SK-N-DZ (cell line): ENCODE measurements around the gene CRYL1.

ENCODE experiments used
- DNase-seq: peaks from one replicate; pipeline ENCODE4 v3.0.0-alpha.2; 2015; ENCODE audit warnings: low spot score

The CRYL1 gene

GRCh38 chr13:20534038-20534608 is 8.5 kb upstream of the CRYL1 start:
- DNase-seq, result no peak

DNA sequence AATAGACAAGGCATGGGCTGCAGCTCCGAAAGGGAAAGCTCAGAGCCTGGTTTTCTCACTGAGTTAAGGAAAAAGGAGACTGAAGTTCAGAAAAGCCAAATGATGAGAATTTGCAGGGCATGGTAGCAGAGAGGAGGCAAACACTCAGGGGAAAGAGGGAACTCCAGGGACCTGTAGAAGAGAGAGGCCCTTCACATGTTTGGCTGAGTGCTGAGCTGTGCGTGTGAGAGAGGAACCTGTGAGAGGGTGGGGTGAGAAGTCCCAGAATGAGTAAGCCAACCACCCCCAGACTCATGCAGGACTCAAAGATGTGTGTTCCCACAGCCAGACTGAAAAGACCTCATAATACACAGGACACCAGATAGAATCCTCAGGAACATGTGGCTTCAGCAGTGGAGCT is 2.8 kb upstream of the CRYL1 start:
- DNase-seq, result no peak

DNA sequence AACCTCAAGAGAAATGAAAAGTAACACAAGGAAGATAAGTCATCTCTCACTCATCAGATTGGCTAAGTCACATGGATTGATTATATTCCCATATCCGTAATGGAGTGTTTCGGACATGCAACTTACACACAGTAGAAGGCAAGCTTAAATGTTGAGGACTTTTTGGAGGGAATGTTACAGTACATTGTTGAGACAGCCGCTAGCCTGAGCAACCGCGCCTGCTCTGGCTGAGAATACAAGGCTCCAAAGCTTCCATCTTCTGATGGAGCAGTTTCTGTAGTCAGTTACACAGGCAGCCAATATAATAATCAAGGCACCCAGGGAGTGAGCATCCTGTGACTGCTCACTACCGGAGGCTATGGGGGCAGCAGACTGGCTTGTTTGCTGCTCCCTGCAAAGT is 1.0 kb upstream of the CRYL1 start:
- DNase-seq, result peak; percentile 4

- no peak for DNase-seq
Observed at GRCh38 chr13:20525144-20525600, 485 bp downstream of the CRYL1 start.

GRCh38 chr13:20521364-20522115 is 4.1 kb downstream of the CRYL1 start:
- DNase-seq, result no peak

DNA sequence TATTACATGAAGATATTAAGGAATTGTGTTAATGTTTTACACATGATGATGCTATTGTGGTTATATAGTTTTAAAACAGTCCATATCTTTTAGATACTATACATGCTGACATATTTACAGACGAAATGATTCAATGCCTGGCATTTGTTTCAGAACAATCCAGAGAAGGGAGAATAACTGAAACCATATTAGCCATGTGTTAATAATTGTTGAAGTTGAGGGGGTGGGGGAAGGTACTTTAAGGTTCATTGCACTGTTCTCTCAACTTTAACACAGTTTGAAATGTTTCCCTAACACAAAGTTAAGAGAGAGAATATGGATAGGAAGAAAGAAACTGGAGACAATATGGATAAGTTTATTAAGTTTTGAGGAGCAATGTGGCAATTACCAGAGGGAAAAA is 5.8 kb downstream of the CRYL1 start:
- no peak for DNase-seq

DNA sequence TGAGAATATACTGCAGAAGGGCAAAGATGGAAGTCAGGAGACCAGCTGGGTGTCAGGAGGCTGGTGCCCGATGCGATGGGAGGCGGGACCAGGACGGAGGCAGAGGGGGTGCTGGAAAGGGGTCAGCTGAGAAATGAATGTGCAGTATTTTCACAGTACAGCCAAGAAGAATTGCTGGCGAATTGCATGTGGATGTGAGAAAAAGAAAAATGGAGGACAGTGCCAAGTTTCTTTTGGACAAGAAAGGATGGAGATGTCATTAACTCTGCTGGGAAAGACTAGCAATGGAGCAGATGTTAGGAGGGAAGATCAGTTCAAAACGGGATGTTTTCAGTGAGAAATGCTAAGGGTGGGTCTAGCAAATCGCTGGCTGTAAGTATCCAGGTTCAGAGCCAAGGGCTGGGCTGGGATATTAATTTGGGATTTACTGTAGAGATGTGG is 7.0 kb downstream of the CRYL1 start:
- DNase-seq, result no peak

DNA sequence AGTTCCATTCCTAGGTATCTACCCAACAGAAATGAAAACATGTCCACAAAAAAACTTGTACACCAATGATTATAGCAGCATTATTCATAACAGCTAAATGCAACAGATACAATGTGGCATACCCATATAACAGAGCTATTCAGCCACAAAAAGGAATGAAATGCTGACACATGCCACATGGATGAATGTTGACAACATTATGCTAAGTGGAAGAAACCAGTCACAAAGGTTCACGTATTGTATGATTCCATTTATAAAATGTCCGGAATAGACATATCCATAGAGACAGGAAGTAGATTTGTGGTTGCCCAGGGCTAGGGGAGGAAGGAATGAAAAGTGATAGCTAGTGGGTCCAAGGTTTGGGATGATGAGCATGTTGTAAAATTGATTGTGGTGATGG is 10.8 kb downstream of the CRYL1 start:
- DNase-seq, result no peak

GRCh38 chr13:20513466-20513995 is 12.1 kb downstream of the CRYL1 start:
- no peak for DNase-seq

DNA sequence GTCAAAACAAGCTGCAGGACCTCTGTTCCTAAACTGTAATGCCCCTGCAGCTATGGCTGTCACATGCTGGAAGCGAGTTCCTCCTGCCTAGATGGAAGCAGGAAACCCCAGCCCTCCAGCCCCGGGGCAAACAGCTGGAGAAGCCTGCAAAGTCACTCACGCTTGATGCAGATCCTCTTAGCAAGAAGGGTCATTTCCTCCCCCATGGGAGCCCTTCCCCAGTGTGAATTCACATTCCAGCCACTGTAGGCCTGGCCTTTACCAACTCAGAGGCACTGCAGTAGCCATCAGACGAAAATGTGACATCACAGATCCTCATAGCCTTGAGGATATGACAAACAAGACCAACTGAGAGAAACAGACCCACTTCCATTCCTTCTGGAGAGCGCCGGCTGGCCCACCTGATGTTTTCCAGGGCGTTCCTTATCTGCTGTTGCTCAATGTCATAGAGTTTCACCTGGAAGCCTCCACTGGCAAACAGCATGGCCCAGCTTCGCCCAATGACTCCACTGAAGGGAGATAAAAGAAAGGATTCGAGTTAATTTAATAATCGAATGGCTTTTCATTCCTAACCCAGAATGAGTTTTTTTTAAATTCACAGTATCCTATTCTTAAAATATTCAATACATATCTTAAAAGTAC is 13.5 kb downstream of the CRYL1 start:
- DNase-seq, result no peak

DNA sequence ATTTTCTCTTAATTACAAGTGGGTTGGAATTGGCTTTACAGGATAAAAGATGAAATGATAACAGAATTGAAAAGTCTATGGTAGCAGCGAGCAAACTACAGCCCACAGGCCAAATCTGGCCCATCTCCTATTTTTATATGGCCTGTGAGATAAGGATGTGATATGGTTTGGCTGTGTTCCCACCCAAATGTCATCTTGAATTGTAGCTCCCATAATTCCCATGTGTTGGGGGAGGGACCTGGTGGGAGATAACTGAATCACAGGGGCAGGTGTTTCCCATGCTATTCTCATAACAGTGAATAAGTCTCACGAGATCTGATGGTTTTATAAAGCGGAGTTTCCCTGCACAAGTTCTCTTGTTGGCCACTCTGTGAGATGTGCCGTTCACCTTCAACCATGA is 19.0 kb downstream of the CRYL1 start:
- DNase-seq, result no peak

DNA sequence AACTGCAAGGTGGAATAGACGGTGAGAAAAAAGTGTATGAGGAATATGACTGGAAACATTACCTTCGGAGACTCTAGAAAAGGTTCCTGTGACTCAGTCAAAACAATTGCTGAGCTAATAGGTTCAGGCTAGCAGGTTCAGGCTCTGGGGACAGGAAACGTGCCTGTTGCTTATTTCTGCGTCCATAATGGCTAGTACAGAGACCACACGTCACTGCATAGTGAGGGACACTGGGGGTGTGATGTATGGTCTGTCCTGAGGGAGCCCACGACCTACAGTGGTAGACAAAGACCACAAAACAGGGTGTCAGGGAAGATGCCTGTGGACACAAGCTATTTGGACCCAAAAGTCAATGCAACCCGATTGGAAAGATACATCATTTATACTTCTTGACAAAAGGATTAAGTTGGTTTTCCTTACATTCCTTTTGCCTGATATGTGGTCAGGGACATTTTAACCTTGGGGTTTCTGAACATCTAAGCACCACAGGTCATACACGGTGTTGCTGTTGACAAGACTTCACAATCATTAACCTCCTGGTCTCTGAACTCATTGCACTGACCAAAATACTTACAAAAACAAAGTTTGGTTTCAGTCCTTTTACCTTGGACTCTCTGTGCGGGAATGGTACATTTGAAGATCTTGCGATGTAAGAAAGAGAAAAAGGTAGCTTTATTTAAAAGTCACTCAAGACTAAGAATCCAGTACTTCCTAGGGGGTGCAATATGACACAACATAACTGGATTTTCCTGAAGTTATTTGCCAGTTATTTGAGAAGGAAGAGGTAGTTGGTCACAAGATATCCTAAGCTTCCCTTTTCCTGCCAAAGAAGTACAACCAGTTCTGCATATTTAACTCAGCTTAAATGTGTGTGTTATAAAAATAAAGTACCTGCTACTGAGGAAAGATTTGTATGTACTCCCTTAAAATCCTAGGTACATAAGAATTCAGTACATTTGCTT is 20.0 kb downstream of the CRYL1 start:
- DNase-seq, result no peak

DNA sequence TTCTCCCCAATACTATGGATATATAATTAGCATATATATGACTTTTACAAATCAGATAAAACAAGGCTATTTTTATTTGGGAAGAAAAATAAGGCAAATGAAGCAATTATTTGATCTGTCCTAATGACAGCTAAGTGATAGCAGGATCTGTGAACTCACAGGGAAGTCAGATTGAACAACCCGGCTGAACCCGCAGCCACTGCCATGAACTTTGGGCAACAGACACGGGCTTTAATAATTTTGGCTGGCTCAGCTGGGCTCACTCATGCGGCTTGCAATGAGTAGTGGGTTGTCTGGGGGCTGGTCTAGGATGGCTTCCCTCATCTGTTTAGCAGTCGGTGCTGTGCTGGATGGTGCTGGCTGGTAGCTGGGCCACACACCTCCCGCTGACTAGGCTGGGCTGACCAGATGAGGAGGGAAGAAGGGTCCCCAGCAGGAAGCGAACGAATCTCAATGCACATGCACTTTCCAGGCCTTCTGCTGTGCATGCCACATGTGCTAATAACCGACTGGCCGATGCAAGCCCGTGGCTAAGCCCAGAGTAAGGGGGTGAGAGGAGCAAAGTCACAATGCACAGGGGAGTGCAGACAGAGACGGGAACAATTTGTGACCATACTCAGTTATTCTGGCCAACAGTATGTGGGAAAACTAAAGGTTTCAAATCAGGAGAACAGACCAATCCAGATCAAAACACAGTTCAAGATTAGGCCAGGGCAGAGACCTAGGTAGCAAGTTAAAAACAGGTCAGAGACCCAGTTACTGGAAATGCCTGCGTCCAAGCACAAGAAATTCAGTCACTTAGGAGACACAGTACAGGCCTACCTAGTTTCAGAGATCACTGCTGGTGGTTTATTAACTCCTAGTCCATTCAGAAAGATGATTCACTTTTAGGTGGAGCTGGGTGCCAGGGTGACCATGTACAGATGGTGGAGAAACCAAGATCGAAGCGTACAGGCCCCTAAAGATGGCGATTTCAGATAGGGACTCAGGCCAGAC is 22.3 kb downstream of the CRYL1 start:
- DNase-seq, result no peak

- no peak for DNase-seq
Observed at GRCh38 chr13:20501592-20501991, 24.1 kb downstream of the CRYL1 start.

DNA sequence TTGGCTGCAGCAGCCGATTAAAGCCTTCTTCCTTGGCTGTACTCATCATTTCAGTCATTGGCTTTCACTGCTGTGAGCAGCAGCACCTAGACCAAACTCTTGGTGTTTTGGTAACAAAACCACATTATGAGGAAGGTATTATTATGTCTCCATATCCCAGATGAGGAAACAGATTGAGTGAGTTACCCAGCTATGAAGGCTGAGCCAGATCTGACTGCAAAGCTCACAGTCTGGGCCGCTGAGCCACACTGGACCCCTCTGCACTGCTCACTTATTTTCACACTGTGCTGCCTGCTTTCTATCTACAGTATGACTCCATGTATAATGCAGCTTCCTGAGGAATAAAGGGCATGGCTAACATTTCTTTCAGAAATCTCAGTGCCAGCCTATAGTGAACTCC is 24.5 kb downstream of the CRYL1 start:
- no peak for DNase-seq

- no peak for DNase-seq
Observed at GRCh38 chr13:20499986-20500385, 25.7 kb downstream of the CRYL1 start.

DNA sequence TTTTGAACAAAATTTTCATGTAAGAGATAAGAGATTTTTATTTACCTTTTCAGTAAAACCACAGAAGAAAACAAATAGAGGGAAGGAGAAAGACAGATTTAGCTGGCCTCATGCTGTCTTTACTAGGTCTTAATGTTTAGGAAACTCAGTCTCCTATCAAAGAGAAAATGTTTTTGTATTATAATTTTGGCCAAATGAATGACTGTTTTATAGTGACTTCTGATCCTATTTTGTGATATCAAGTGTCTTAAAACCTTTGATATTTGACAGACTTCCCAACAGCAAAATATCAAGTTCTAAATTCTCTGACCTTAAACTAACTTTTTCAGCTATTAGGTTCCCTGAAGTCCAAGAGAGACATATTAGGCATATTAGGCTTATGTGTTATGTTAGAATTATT is 27.0 kb downstream of the CRYL1 start:
- DNase-seq, result no peak

- no peak for DNase-seq
Observed at GRCh38 chr13:20498129-20498528, 27.5 kb downstream of the CRYL1 start.

DNA sequence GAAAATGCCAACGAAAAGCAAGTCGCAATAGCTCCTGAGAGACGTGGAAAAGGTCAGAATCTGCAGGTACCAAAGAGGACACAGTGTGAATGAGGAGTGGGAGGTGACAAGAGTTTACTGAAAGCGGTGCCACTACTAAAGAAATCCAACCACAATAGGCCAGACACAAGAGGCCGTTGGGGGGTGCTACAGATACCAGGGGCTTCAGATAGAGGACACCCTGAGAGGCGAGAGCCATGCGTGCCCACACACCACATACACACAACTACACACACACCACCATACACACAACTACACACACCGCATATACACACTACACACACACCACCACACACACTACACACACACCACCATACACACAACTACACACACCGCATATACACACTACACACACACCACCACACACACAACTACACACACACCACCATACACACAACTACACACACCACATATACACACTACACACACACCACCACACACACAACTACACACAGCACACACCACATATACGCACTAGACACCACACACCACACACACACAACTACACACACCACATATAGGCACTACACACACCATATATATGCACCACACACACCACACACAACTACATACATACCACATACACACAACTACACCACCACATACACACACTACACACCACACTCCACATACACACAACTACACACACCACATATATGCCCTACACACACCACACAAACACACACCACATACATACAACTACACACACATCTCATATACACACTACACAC is 28.5 kb downstream of the CRYL1 start:
- peak; percentile 25 for DNase-seq
